Posterior cingulate gyrus (tissue), 11 donors: ENCODE measurements around the gene ATP6V0A1.

Source experiments
- DNase-seq, 10 donors: peaks; one replicate each; pipeline versions ENCODE4 v3.0.0 to v3.0.0-alpha.2; 2020 to 2021; ENCODE audit warnings: mixed read lengths in 3 of 10
- intact Hi-C: fragments of 100-400 bp; cut with DNase I; formaldehyde crosslinking; loops from one replicate; pipeline ENCODE4 v1.15.1; 2023

Gene ATP6V0A1

GRCh38 chr17:42566883-42567573 is 108.3 kb downstream of the ATP6V0A1 start, which contains the start of gene MLX:
Gene MLX, plus strand, starts transcription at chr17:42567100. Its CDS starts 25 bp downstream, at chr17:42567125.
- peak; percentile 88 to 99 (median 91) for DNase-seq
- intact Hi-C loops, result no loop called here

GRCh38 chr17:42568341-42569111 is 109.8 kb downstream of the ATP6V0A1 start:
- intact Hi-C loops, result no loop called here
- DNase-seq, result peak in 1 of 10 donors; percentile 73

DNA sequence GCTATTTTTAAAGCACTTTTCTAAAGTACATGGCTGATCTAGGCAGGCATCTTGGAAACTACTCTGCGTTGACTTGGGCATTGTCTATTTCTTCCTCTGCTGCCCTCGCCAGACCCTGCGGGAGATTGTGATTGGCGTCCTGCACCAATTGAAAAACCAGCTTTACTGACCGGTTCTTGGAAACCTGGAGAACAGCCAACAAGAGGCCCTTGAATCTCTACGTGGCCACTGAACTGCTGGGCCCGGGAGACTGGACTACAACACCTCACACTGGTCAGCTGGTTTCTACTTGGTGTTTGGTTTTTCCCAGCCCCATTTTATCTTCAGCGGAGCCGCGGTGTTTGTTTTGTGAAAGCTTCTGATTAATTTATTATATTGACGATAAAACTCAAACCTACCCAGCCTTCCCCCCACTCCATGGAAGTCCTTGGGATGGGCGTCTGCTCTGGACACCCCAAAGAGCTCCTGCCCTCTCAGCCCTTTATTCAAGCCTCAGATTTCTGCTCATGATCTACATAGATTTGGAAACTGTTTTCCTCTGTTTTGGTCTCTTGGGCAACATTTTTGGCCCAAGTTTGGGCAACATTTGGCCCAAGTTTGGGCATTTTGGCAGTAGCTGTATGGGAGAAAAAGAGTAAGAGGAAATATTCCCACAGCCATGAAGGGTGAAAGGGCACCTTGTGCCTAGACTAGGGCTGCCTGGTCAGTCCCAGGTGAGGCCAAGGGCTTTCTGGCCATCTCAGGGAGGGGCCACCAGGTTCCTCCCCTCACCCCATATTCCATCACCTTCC is 113.0 kb downstream of the ATP6V0A1 start:
- intact Hi-C loops, result no loop called here
- peak in 1 of 10 donors; percentile 29 for DNase-seq
